Peyer's patch (tissue), 4 donors: ENCODE measurements around the gene KLF12.

Source experiments
- CTCF ChIP-seq, 6 experiments: fragments of 450-650 bp in 4 of 6; fragments of 200-600 bp in 2 of 6; sonication (generic) in 1 of 6; IDR thresholded peaks; one replicate each; pipeline ENCODE4 v1.5.1; 2017 to 2019; ENCODE audit warnings: antibody characterized with exemption in 6 of 6, mild to moderate bottlenecking in 3 of 6, moderate library complexity in 1 of 6
- POLR2A ChIP-seq, 2 donors: fragments of 450-650 bp; IDR thresholded peaks; one replicate each; pipeline ENCODE4 v1.5.1; 2017; ENCODE audit warnings: antibody characterized with exemption in 2 of 2, mild to moderate bottlenecking in 2 of 2, moderate library complexity in 2 of 2

GRCh38 chr13:74182491-74182890, 48.3 kb upstream of the KLF12 start:
- no peak for TF ChIP-seq CTCF (IDR thresholded peaks at IDR 0.05)
- TF ChIP-seq POLR2A (IDR thresholded peaks at IDR 0.05) = no peak
